IMR-90 (cell line): ENCODE data around the gene CDCP2. TPM values are rescaled to one million over a fixed set of nuclear protein-coding genes. Genes with fewer than 3 reads are reported as not detected.

Experiments
- ATAC-seq: fragments of 200-7000 bp; cut with Tn5 transposase; 2 replicates; pipeline ENCODE4 v1.9.1; 2020; ENCODE audit warnings: low read depth, mild to moderate bottlenecking, moderate library complexity
- BruUV-seq: library from RNA; stranded (reverse); fragments of 400-500 nt; replicated peaks from 2 replicates; lab custom pipeline; 2021; lab: Mats Ljungman, UMichigan
- CTCF ChIA-PET: fragments of 300-600 bp; formaldehyde crosslinking; extraction: SDS; loops from one replicate; lab custom pipeline; 2021; ENCODE audit warnings: antibody characterized with exemption; lab: Yijun Ruan, JAX
- POLR2A ChIA-PET: fragments of 300-600 bp; sonication (Branson Sonifier 250); formaldehyde crosslinking; loops from one replicate; lab custom pipeline; 2022; ENCODE audit warnings: antibody characterized with exemption; ENCODE audit not compliant: unreplicated experiment; lab: Charles Lee
- DNase-seq: peaks from one replicate; pipeline ENCODE4 v3.0.0; 2013
- H2AFZ ChIP-seq: replicated peaks from 2 replicates; pipeline ENCODE3; 2013; ENCODE audit warnings: low read length, mild to moderate bottlenecking; ENCODE audit not compliant: poor library complexity
- H2AK5ac ChIP-seq: 2 replicates; pipeline ENCODE4 v1.6.1; 2013; ENCODE audit warnings: low read depth, low read length, inconsistent platforms
- H2AK9ac ChIP-seq: replicated peaks from 2 replicates; pipeline ENCODE3; 2013; ENCODE audit warnings: mild to moderate bottlenecking, low read depth, low read length, moderate library complexity; ENCODE audit not compliant: poor library complexity
- H2BK120ac ChIP-seq: 2 replicates; pipeline ENCODE4 v1.6.1; 2013; ENCODE audit warnings: low read depth, low read length, inconsistent platforms
- H2BK15ac ChIP-seq: 3 replicates; pipeline ENCODE4 v1.6.1; 2013; ENCODE audit warnings: low read depth, low read length, inconsistent platforms
- H2BK20ac ChIP-seq: 2 replicates; pipeline ENCODE4 v1.6.1; 2013; ENCODE audit warnings: low read depth, mild to moderate bottlenecking, inconsistent platforms, low read length, moderate library complexity
- H2BK5ac ChIP-seq: 2 replicates; pipeline ENCODE4 v1.6.1; 2013; ENCODE audit warnings: mild to moderate bottlenecking, low read depth, low read length, inconsistent platforms; ENCODE audit not compliant: poor library complexity, severe bottlenecking
- H3K14ac ChIP-seq: replicated peaks from 2 replicates; pipeline ENCODE4 v1.6.1; 2013; ENCODE audit warnings: low read depth, low read length, inconsistent platforms
- H3K18ac ChIP-seq: 2 replicates; pipeline ENCODE4 v1.6.1; 2013; ENCODE audit warnings: low read depth, low read length, control low read depth
- H3K23ac ChIP-seq: 2 replicates; pipeline ENCODE4 v1.6.1; 2013; ENCODE audit warnings: low read depth, low read length, inconsistent platforms
- H3K27ac ChIP-seq: 2 replicates; pipeline ENCODE4 v1.5.1; 2013; ENCODE audit warnings: mild to moderate bottlenecking, control low read depth, low read length; ENCODE audit not compliant: insufficient read depth
- H3K27me3 ChIP-seq: 2 replicates; pipeline ENCODE4 v1.6.1; 2013; ENCODE audit warnings: low read length; ENCODE audit not compliant: control insufficient read depth, insufficient read depth
- H3K36me3 ChIP-seq: 2 replicates; pipeline ENCODE4 v1.6.1; 2013; ENCODE audit warnings: low read length, mixed read lengths; ENCODE audit not compliant: control insufficient read depth, insufficient read depth
- H3K4ac ChIP-seq: 2 replicates; pipeline ENCODE4 v1.6.1; 2013; ENCODE audit warnings: low read depth, low read length, inconsistent platforms
- H3K4me1 ChIP-seq: 2 replicates; pipeline ENCODE4 v1.6.1; 2013; ENCODE audit warnings: low read length, mixed read lengths; ENCODE audit not compliant: control insufficient read depth, insufficient read depth
- H3K4me2 ChIP-seq: 2 replicates; pipeline ENCODE4 v1.6.1; 2013; ENCODE audit warnings: low read depth, mild to moderate bottlenecking, control low read depth, low read length, moderate library complexity
- H3K4me3 ChIP-seq: 2 replicates; pipeline ENCODE4 v1.5.1; 2013; ENCODE audit warnings: low read depth, mild to moderate bottlenecking, control low read depth, low read length, moderate library complexity; ENCODE audit not compliant: insufficient read depth
- H3K56ac ChIP-seq: 2 replicates; pipeline ENCODE4 v1.6.1; 2013; ENCODE audit warnings: low read length, inconsistent platforms; ENCODE audit not compliant: insufficient read depth; ENCODE audit errors: extremely low read depth
- H3K79me1 ChIP-seq, 2 experiments: 2 replicates each; pipeline ENCODE4 v1.6.1; 2013; ENCODE audit warnings: low read length in 2 of 2, inconsistent platforms in 1 of 2, low read depth in 1 of 2
- H3K9ac ChIP-seq: 2 replicates; pipeline ENCODE4 v1.6.1; 2013; ENCODE audit warnings: low read depth, low read length, control low read depth
- H3K9me1 ChIP-seq: 2 replicates; pipeline ENCODE4 v1.6.1; 2013; ENCODE audit warnings: low read length, inconsistent platforms; ENCODE audit not compliant: insufficient read depth
- H3K9me3 ChIP-seq: 2 replicates; pipeline ENCODE4 v1.6.1; 2013; ENCODE audit warnings: low read length; ENCODE audit not compliant: control insufficient read depth, insufficient read depth
- H4K20me1 ChIP-seq: 2 replicates; pipeline ENCODE4 v1.6.1; 2013; ENCODE audit warnings: low read length, inconsistent platforms; ENCODE audit not compliant: insufficient read depth
- H4K5ac ChIP-seq: 2 replicates; pipeline ENCODE4 v1.6.1; 2013; ENCODE audit warnings: mild to moderate bottlenecking, low read depth, low read length, control low read depth
- H4K8ac ChIP-seq, 2 experiments: 2 replicates each; pipeline ENCODE4 v1.6.1; 2013; ENCODE audit warnings: low read depth in 2 of 2, low read length in 2 of 2, control low read depth in 1 of 2, inconsistent platforms in 1 of 2
- H4K91ac ChIP-seq: 2 replicates; pipeline ENCODE4 v1.6.1; 2013; ENCODE audit warnings: low read depth, low read length, inconsistent platforms; ENCODE audit not compliant: insufficient read depth
- BHLHE40 ChIP-seq: fragments of 150-350 bp; IDR thresholded peaks from 2 replicates; pipeline ENCODE4 v1.6.1; 2016; ENCODE audit warnings: mild to moderate bottlenecking, low read depth, low read length
- CEBPB ChIP-seq: IDR thresholded peaks from 2 replicates; pipeline ENCODE4 v1.6.1; 2012; ENCODE audit warnings: low read depth, low read length, improper control_type of control experiment
- CHD1 ChIP-seq: IDR thresholded peaks from 2 replicates; pipeline ENCODE4 v1.6.1; 2012; ENCODE audit warnings: low read depth, low read length, improper control_type of control experiment
- CTCF ChIP-seq: conservative IDR thresholded peaks from 2 replicates; pipeline ENCODE4 v1.5.1; 2012; ENCODE audit warnings: mild to moderate bottlenecking, low read depth, low read length, improper control_type of control experiment
- ELK1 ChIP-seq: fragments of 150-350 bp; IDR thresholded peaks from 2 replicates; pipeline ENCODE4 v1.6.1; 2016; ENCODE audit warnings: low read depth, mild to moderate bottlenecking, low read length, moderate library complexity, borderline replicate concordance
- FOS ChIP-seq: fragments of 150-350 bp; IDR thresholded peaks from 2 replicates; pipeline ENCODE4 v1.6.1; 2016; ENCODE audit warnings: low read depth, low read length
- MAFK ChIP-seq: IDR thresholded peaks from 2 replicates; pipeline ENCODE4 v1.6.1; 2012; ENCODE audit warnings: low read depth, low read length, improper control_type of control experiment
- MAZ ChIP-seq: IDR thresholded peaks from 2 replicates; pipeline ENCODE4 v1.6.1; 2012; ENCODE audit warnings: low read depth, mild to moderate bottlenecking, low read length, improper control_type of control experiment, moderate library complexity, borderline replicate concordance
- MXI1 ChIP-seq: IDR thresholded peaks from 2 replicates; pipeline ENCODE4 v1.6.1; 2012; ENCODE audit warnings: low read depth, mild to moderate bottlenecking, low read length, moderate library complexity, borderline replicate concordance
- NFE2L2 ChIP-seq: fragments of 150-350 bp; IDR thresholded peaks from 2 replicates; pipeline ENCODE4 v1.6.1; 2016; ENCODE audit warnings: low read depth, mild to moderate bottlenecking, low read length
- POLR2A ChIP-seq: IDR thresholded peaks from 2 replicates; pipeline ENCODE4 v1.6.1; 2012; ENCODE audit warnings: mild to moderate bottlenecking, low read depth, low read length
- RAD21 ChIP-seq: IDR thresholded peaks from 2 replicates; pipeline ENCODE4 v1.6.1; 2012; ENCODE audit warnings: low read length, improper control_type of control experiment
- RCOR1 ChIP-seq: IDR thresholded peaks from 2 replicates; pipeline ENCODE4 v1.6.1; 2012; ENCODE audit warnings: mild to moderate bottlenecking, low read length, improper control_type of control experiment; ENCODE audit not compliant: insufficient replicate concordance
- RFX5 ChIP-seq: IDR thresholded peaks from 2 replicates; pipeline ENCODE4 v1.8.0; 2012; ENCODE audit warnings: low read depth, mild to moderate bottlenecking, low read length, moderate library complexity
- SMC3 ChIP-seq: fragments of 150-350 bp; IDR thresholded peaks from 2 replicates; pipeline ENCODE4 v1.6.1; 2016; ENCODE audit warnings: low read depth, mild to moderate bottlenecking, antibody characterized with exemption, low read length, moderate library complexity
- USF2 ChIP-seq: fragments of 150-350 bp; IDR thresholded peaks from 2 replicates; pipeline ENCODE4 v1.6.1; 2017; ENCODE audit warnings: mild to moderate bottlenecking, antibody characterized with exemption, low read length, low read depth
- WGBS, 2 experiments: methylation state at CpG; one replicate each; pipeline versions ENCODE4 v1.1.5 to v1.1.7; 2013; ENCODE audit warnings: missing lambda C conversion rate in 2 of 2; ENCODE audit not compliant: insufficient read length in 1 of 2; ENCODE audit errors: extremely low coverage in 2 of 2; 5-methylcytosine and 5-hydroxymethylcytosine counted together
- dilution Hi-C: fragments of 300-500 bp; cut with HindIII; formaldehyde crosslinking; loops from one replicate; pipeline ENCODE4 v1.14.3; 2018; ENCODE audit warnings: low sequenced_read_pairs; ENCODE audit not compliant: unreplicated experiment
- in situ Hi-C: fragments of 300-500 bp; cut with MboI; formaldehyde crosslinking; loops from 3 replicates; pipeline ENCODE4 v1.14.3; 2019; ENCODE audit warnings: low sequenced_read_pairs, inconsistent platforms, mixed read lengths
- intact Hi-C: fragments of 100-400 bp; cut with micrococcal nuclease; formaldehyde crosslinking; loops from 2 replicates; pipeline ENCODE4 v1.10.0; 2022
- polyA plus RNA-seq, 3 experiments: library from polyadenylated mRNA; depleted of rRNA; stranded (reverse); fragments of >200 nt; gene quantifications; 2 replicates each; pipeline ENCODE4 v1.2.3, GENCODE V29; 2012; ENCODE audit warnings: low replicate concordance in 1 of 3
- total RNA-seq: library from RNA; depleted of rRNA; stranded (reverse); fragments of >200 nt; gene quantifications from 2 replicates; pipeline ENCODE4 v1.2.3, GENCODE V29; 2012

CDCP2 gene
- total and polyA plus RNA-seq, 2 of the 4 experiments (the other 2 are of a cell fraction) = not detected

DNA sequence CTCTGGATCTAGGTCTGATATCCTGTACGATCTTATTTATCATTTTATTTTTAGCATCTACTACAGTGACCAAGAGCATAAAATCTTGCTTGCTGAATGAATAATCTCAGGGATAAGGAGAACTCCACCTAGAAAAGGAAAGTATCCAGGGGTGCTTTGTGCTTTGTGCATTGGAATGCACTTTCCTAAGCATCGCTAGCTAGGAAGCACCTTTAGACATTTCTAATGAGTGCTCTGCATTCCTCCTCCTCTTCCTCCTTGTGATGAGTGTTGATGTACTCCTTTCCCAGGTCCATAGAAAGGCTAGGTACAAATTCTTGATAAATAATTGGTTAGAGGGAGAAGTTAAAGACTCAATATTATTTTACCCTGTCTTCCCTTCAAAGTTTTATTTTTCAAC is 68.0 kb downstream of the CDCP2 start:
- Histone ChIP-seq H2AK9ac (no peak overlapping the region), H3K14ac (no peak overlapping the region), H4K5ac (no peak overlapping the region), H3K79me1 (no peaks in the 10 kb centered on the region), H3K9me3 (no peaks in the 10 kb centered on the region), H2BK15ac (no peak overlapping the region), H4K8ac (no peak overlapping the region), H3K27me3 (no peaks in the 10 kb centered on the region), H2BK5ac (no peak overlapping the region), H2BK20ac (no peak overlapping the region), H3K4ac (no peak overlapping the region), H3K18ac (no peak overlapping the region), H3K23ac (no peak overlapping the region), H3K4me1 (no peaks in the 10 kb centered on the region), H4K20me1 (peaks cover 4% of the 10 kb centered on the region; the same call in 1 of the 2 replicates), H2AFZ (no peak overlapping the region), H3K4me3 (no peak overlapping the region), H3K4me2 (no peak overlapping the region), H3K9me1 (0 out of 2 replicates have a peak, but pooled peaks cover 3% of the 10 kb centered on the region), H2AK5ac (no peak overlapping the region), H3K27ac (no peak overlapping the region), H2BK120ac (no peak overlapping the region), H4K91ac (no peak overlapping the region), H3K36me3 (0 out of 2 replicates have a peak, but pooled peaks cover 1% of the 10 kb centered on the region), H3K56ac (no peak overlapping the region), H3K9ac (no peak overlapping the region)
- POLR2A ChIA-PET = no interaction called here
- no TSS peak for BruUV-seq
- intact Hi-C loops (no loop called here), in situ Hi-C loops (no loop called here), dilution Hi-C loops (no loop called here)
- WGBS, 2 experiments = no CpG with 5 or more reads among the region's 2 CpGs
- no peak for DNase-seq
- no peak for TF ChIP-seq MAZ
- TF ChIP-seq RCOR1 = no peak
- TF ChIP-seq RAD21 = no peak
- TF ChIP-seq MAFK = no peak
- TF ChIP-seq FOS = no peak
- TF ChIP-seq CTCF = no peak
- no peak for TF ChIP-seq USF2
- no peak for TF ChIP-seq CEBPB
- TF ChIP-seq NFE2L2 = no peak
- TF ChIP-seq RFX5 = no peak
- no peak for TF ChIP-seq SMC3
- no peak for TF ChIP-seq BHLHE40
- no peak for TF ChIP-seq ELK1
- TF ChIP-seq MXI1 = no peak
- TF ChIP-seq POLR2A = no peak
- no peak for TF ChIP-seq CHD1
- ATAC-seq = no peak
- CTCF ChIA-PET = no interaction called here
